Stimulated activated memory B cell treated with anti-CD40 and anti-IgM and Interleukin-4, amounts not matched to agents 10 μg/mL and 1 μg/mL and 100 μg/mL, for 72 hours (primary cell): ENCODE measurements around the gene EPHB3.

Source experiments
- ATAC-seq: fragments of 150-1000 bp; cut with Tn5 transposase; 2 replicates; pipeline ENCODE4 v1.10.0; 2021
- H3K27ac Mint-ChIP-seq: one replicate; pipeline ENCODE4 v1.8.0; 2022; ENCODE audit warnings: mild to moderate bottlenecking, mixed read lengths
- H3K27me3 Mint-ChIP-seq: one replicate; pipeline ENCODE4 v1.8.0; 2022; ENCODE audit warnings: mixed read lengths
- H3K36me3 Mint-ChIP-seq: one replicate; pipeline ENCODE4 v1.8.0; 2022; ENCODE audit warnings: mixed read lengths
- H3K4me1 Mint-ChIP-seq: one replicate; pipeline ENCODE4 v1.8.0; 2022; ENCODE audit warnings: mixed read lengths
- H3K4me3 Mint-ChIP-seq: one replicate; pipeline ENCODE4 v1.8.0; 2022; ENCODE audit warnings: mild to moderate bottlenecking, moderate library complexity, mixed read lengths
- H3K9me3 Mint-ChIP-seq: one replicate; pipeline ENCODE4 v1.8.0; 2022; ENCODE audit warnings: mixed read lengths

EPHB3 gene

GRCh38 chr3:184566441-184567414 lies 5.1 kb downstream of the EPHB3 start:
- Mint-ChIP-seq H3K9me3 (no peaks in the 10 kb centered on the region), H3K4me1 (peaks cover 4% of the 10 kb centered on the region), H3K27me3 (peaks cover 59% of the 10 kb centered on the region), H3K36me3 (no peaks in the 10 kb centered on the region), H3K4me3 (no peak overlapping the region), H3K27ac (no peak overlapping the region)
- no peak for ATAC-seq

DNA sequence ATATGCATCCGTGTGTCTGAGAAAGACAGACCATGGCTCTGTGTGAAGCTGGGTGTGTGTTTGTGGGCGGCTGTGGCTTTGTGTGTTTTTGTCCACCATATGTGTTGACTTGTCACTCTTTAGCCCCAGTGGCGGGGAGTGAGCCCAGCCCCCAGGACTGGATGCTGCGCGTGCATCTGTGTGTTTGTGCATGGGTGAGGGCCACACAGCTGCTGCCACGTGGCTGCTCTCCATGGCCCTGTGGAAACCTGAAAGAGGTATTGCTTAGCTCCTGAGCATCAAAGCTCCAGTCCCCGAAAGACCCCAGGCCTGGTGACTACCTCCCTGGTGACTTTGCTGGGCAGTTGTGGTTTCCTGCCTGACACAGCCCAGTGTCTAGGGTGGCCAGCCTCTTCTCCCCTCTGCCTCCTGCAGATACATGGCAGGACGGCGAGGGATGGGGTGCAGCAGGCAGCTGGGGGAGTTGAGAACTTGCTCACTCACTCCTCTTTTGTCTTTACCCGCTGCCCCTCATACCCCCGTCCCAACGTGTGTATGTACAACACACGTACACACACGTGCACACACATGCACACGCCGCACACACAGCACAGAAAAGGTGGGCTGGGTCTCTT lies 6.5 kb downstream of the EPHB3 start:
- Mint-ChIP-seq H3K4me1 (peaks cover 4% of the 10 kb centered on the region), H3K9me3 (no peaks in the 10 kb centered on the region), H3K36me3 (no peaks in the 10 kb centered on the region), H3K4me3 (no peak overlapping the region), H3K27me3 (peaks cover 69% of the 10 kb centered on the region), H3K27ac (no peak overlapping the region)
- no peak for ATAC-seq

DNA sequence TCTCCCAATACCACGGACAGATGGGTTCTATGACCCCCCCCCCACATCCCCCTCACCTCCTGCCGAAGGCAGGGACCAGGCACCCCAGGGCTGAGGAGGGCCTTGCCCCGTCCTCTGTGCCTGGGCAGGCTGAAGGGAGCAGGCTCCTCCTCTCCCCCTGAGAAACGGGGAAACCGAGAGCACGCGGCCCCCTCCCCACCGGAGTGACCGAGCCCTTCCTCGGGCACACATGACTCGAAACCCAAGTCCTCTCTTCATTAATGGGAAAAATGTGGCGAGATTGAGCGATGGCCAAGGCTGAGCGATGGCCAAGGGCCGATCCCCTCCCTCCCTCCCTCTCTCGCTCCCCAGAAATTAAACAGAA lies 7.0 kb downstream of the EPHB3 start:
- Mint-ChIP-seq H3K27me3 (peaks cover 65% of the 10 kb centered on the region), H3K4me1 (peaks cover 4% of the 10 kb centered on the region), H3K9me3 (no peaks in the 10 kb centered on the region), H3K36me3 (no peaks in the 10 kb centered on the region), H3K4me3 (no peak overlapping the region), H3K27ac (no peak overlapping the region)
- ATAC-seq, result no peak

DNA sequence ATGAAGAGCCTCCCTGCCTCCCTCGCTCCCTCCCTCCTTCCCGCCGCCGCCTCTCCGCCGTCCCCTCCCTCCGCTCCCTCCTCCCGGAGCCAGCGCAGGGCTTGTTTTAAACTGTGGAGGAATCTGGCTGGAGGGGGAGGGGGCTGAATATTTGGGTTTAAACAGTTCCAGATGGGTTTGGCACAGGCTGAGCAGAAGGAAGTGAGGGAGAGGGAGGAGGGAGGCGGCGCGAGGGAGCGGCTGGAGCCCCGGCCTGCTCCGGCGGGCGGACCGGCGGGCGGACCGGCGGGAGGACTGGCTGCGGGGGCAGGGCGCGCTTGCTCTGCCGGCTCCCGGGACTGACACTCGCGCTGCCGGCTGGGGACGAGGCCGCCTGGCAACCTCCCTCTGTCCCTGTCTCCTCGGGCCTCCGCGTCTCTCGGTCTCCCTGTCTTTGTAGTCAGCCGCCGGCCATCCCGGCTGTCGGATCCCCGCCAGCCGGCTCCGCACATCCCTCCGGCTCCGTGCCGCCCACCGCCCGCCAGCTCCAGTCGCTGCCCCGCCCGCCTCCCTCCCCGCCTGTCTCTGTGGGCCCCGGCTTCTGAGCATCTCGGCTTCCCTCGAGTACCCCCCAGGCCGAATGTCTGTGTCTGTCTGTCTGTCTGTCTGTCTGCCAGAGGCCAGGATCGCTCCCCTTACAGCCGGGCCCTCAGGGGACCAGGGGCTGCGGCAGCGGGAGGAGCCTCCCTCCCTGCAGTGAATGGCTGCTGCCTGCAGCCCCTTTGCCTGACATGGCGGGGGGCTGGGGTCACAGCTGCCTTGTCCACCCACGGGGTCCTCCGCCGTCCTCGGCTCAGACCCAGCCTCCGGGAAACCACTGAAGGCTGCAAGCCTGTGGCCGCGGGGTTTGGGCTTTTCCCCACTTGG lies 7.6 kb downstream of the EPHB3 start:
- no peak for ATAC-seq
- Mint-ChIP-seq H3K36me3 (no peaks in the 10 kb centered on the region), H3K27ac (no peak overlapping the region), H3K9me3 (no peaks in the 10 kb centered on the region), H3K4me1 (peaks cover 4% of the 10 kb centered on the region), H3K4me3 (peak overlapping the region; percentile 38), H3K27me3 (peaks cover 60% of the 10 kb centered on the region)

GRCh38 chr3:184570035-184570434 lies 8.4 kb downstream of the EPHB3 start:
- Mint-ChIP-seq H3K9me3 (no peaks in the 10 kb centered on the region), H3K27ac (no peak overlapping the region), H3K36me3 (no peaks in the 10 kb centered on the region), H3K4me1 (peaks cover 4% of the 10 kb centered on the region), H3K4me3 (no peak overlapping the region), H3K27me3 (peaks cover 56% of the 10 kb centered on the region)
- no peak for ATAC-seq

GRCh38 chr3:184570489-184570888 lies 8.9 kb downstream of the EPHB3 start:
- no peak overlapping the region for H3K4me3 Mint-ChIP-seq
- ATAC-seq, result no peak

DNA sequence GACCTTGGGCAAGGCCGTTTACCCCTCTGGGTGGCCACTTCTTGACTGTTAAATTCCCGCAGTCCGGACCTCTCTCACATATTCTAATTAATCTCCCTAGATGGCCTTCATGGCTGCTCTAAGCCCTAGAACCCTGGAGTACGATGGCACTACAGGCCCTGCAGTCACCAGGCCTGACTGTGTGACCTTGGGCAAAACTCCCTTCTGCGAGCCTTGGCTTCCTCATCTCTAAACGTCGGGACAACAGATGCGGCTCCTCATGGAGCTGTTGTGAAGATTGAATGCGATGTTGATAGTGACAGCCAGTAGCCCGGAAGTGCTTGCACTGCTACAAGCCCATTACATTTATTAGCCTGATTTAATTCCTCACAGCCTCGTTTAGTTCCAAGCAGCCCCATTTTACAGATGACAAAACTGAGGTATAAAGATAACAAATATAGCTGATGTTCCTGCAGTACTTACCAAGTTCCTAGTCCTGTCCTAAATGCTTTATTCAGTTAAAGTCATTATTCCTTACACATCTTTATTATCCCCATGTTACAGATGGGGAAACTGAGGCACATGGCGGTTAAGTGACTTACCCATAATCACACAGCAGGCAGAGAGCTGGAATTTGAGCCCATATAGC lies 10.3 kb downstream of the EPHB3 start:
- no peak overlapping the region for H3K4me3 Mint-ChIP-seq
- no peaks in the 10 kb centered on the region for H3K9me3 Mint-ChIP-seq
- ATAC-seq, result no peak
- no peak overlapping the region for H3K27ac Mint-ChIP-seq
- H3K4me1 Mint-ChIP-seq, result peaks cover 4% of the 10 kb centered on the region
- no peaks in the 10 kb centered on the region for H3K36me3 Mint-ChIP-seq
- H3K27me3 Mint-ChIP-seq, result peaks cover 51% of the 10 kb centered on the region

More at GRCh38 chr3:184570489-184570888, 8.9 kb downstream of the EPHB3 start:
- peaks cover 4% of the 10 kb centered on the region for H3K4me1 Mint-ChIP-seq
- H3K9me3 Mint-ChIP-seq, result no peaks in the 10 kb centered on the region
- no peaks in the 10 kb centered on the region for H3K36me3 Mint-ChIP-seq
- H3K27ac Mint-ChIP-seq, result no peak overlapping the region
- H3K27me3 Mint-ChIP-seq, result peaks cover 52% of the 10 kb centered on the region

- Mint-ChIP-seq H3K4me1 (peaks cover 4% of the 10 kb centered on the region), H3K9me3 (no peaks in the 10 kb centered on the region), H3K4me3 (no peak overlapping the region), H3K27ac (no peak overlapping the region), H3K36me3 (no peaks in the 10 kb centered on the region), H3K27me3 (peaks cover 48% of the 10 kb centered on the region)
- ATAC-seq, result no peak
Measured at GRCh38 chr3:184572633-184573270, 11.2 kb downstream of the EPHB3 start.

GRCh38 chr3:184574515-184575417 lies 13.2 kb downstream of the EPHB3 start:
- Mint-ChIP-seq H3K27ac (no peak overlapping the region), H3K27me3 (peaks cover 53% of the 10 kb centered on the region), H3K36me3 (no peaks in the 10 kb centered on the region), H3K4me1 (peaks cover 7% of the 10 kb centered on the region), H3K9me3 (no peaks in the 10 kb centered on the region), H3K4me3 (no peak overlapping the region)
- ATAC-seq, result no peak

GRCh38 chr3:184575701-184576100 lies 14.1 kb downstream of the EPHB3 start:
- no peak for ATAC-seq
- Mint-ChIP-seq H3K4me1 (peaks cover 7% of the 10 kb centered on the region), H3K4me3 (no peak overlapping the region), H3K27ac (no peak overlapping the region), H3K36me3 (no peaks in the 10 kb centered on the region), H3K27me3 (peaks cover 50% of the 10 kb centered on the region), H3K9me3 (no peaks in the 10 kb centered on the region)

DNA sequence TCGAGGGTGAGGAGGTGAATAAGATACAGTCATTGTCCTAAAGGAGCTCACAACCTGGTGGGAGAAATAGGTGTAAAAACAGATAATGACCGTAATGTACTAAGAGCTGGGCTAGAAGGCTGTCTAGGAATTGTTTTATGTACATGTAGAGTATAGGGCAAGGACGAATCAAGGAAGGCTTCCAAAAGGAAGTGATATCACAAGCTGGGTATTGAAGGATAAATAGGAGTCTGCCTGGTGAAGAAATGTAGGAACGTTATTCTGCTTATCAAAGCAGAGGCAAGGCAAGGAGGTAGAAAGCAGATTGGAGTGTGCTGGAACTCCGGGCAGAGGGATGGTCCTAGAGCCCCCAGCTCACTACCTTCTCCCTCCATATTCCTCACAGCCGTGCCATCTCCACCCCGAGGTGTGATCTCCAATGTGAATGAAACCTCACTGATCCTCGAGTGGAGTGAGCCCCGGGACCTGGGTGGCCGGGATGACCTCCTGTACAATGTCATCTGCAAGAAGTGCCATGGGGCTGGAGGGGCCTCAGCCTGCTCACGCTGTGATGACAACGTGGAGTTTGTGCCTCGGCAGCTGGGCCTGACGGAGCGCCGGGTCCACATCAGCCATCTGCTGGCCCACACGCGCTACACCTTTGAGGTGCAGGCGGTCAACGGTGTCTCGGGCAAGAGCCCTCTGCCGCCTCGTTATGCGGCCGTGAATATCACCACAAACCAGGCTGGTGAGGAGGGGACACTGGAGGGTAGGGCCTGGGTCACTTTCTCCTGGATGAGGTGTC lies 15.1 kb downstream of the EPHB3 start:
- peaks cover 7% of the 10 kb centered on the region for H3K4me1 Mint-ChIP-seq
- no peaks in the 10 kb centered on the region for H3K36me3 Mint-ChIP-seq
- H3K9me3 Mint-ChIP-seq, result no peaks in the 10 kb centered on the region
- H3K27me3 Mint-ChIP-seq, result peaks cover 50% of the 10 kb centered on the region
- no peak overlapping the region for H3K27ac Mint-ChIP-seq
- no peak overlapping the region for H3K4me3 Mint-ChIP-seq
- ATAC-seq, result no peak

DNA sequence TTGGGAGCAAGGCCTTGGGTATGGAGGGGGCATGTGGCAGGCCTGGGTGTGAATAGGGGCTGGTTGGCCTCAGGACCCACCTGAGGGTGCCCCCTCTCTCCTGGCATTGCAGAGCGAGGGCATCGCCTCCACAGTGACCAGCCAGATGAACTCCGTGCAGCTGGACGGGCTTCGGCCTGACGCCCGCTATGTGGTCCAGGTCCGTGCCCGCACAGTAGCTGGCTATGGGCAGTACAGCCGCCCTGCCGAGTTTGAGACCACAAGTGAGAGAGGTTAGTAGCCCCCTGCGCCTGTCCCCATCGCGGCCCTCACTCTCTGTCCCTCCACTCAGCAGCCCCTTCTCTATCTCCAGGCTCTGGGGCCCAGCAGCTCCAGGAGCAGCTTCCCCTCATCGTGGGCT lies 16.0 kb downstream of the EPHB3 start:
- Mint-ChIP-seq H3K4me1 (peaks cover 9% of the 10 kb centered on the region), H3K36me3 (no peaks in the 10 kb centered on the region), H3K4me3 (no peak overlapping the region), H3K27ac (no peak overlapping the region), H3K27me3 (peaks cover 49% of the 10 kb centered on the region), H3K9me3 (no peaks in the 10 kb centered on the region)
- ATAC-seq, result no peak

DNA sequence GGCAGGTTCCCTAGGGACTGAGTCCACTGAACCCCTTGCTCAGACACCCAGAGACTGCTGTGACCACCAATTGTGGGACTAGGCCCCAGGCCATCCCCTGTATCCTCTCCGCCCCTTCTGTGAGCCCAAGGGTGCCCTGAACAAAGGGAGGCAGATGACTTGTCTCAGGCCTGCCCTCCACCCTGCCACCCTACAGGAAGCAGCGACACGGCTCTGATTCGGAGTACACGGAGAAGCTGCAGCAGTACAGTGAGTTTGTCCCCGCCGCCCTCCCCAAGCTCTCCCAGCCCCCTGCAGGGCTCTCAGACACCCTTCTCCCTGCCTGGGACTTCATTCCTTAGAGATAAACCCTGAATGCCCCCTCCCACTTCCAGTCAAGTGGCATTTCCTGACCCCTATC lies 16.6 kb downstream of the EPHB3 start:
- Mint-ChIP-seq H3K27ac (no peak overlapping the region), H3K27me3 (peaks cover 52% of the 10 kb centered on the region), H3K4me1 (peaks cover 15% of the 10 kb centered on the region), H3K36me3 (no peaks in the 10 kb centered on the region), H3K4me3 (no peak overlapping the region), H3K9me3 (no peaks in the 10 kb centered on the region)
- ATAC-seq, result no peak
